IMR-90 (cell line): Measurements from ENCODE around the gene ROR2. TPM values are rescaled to one million over a fixed set of nuclear protein-coding genes. Genes with fewer than 3 reads are reported as not detected.

Experiments used
- ATAC-seq: fragments of 200-7000 bp; cut with Tn5 transposase; 2 replicates; pipeline ENCODE4 v1.9.1; 2020; ENCODE audit warnings: low read depth, mild to moderate bottlenecking, moderate library complexity
- BruUV-seq: library from RNA; stranded (reverse); fragments of 400-500 nt; replicated peaks from 2 replicates; lab custom pipeline; 2021; lab: Mats Ljungman, UMichigan
- CTCF ChIA-PET: fragments of 300-600 bp; formaldehyde crosslinking; extraction: SDS; loops from one replicate; lab custom pipeline; 2021; ENCODE audit warnings: antibody characterized with exemption; lab: Yijun Ruan, JAX
- POLR2A ChIA-PET: fragments of 300-600 bp; sonication (Branson Sonifier 250); formaldehyde crosslinking; loops from one replicate; lab custom pipeline; 2022; ENCODE audit warnings: antibody characterized with exemption; ENCODE audit not compliant: unreplicated experiment; lab: Charles Lee
- DNase-seq: peaks from one replicate; pipeline ENCODE4 v3.0.0; 2013
- H2AFZ ChIP-seq: replicated peaks from 2 replicates; pipeline ENCODE3; 2013; ENCODE audit warnings: low read length, mild to moderate bottlenecking; ENCODE audit not compliant: poor library complexity
- H2AK5ac ChIP-seq: 2 replicates; pipeline ENCODE4 v1.6.1; 2013; ENCODE audit warnings: low read depth, low read length, inconsistent platforms
- H2AK9ac ChIP-seq: replicated peaks from 2 replicates; pipeline ENCODE3; 2013; ENCODE audit warnings: mild to moderate bottlenecking, low read depth, low read length, moderate library complexity; ENCODE audit not compliant: poor library complexity
- H2BK120ac ChIP-seq: 2 replicates; pipeline ENCODE4 v1.6.1; 2013; ENCODE audit warnings: low read depth, low read length, inconsistent platforms
- H2BK15ac ChIP-seq: 3 replicates; pipeline ENCODE4 v1.6.1; 2013; ENCODE audit warnings: low read depth, low read length, inconsistent platforms
- H2BK20ac ChIP-seq: 2 replicates; pipeline ENCODE4 v1.6.1; 2013; ENCODE audit warnings: low read depth, mild to moderate bottlenecking, inconsistent platforms, low read length, moderate library complexity
- H2BK5ac ChIP-seq: 2 replicates; pipeline ENCODE4 v1.6.1; 2013; ENCODE audit warnings: mild to moderate bottlenecking, low read depth, low read length, inconsistent platforms; ENCODE audit not compliant: poor library complexity, severe bottlenecking
- H3K14ac ChIP-seq: replicated peaks from 2 replicates; pipeline ENCODE4 v1.6.1; 2013; ENCODE audit warnings: low read depth, low read length, inconsistent platforms
- H3K18ac ChIP-seq: 2 replicates; pipeline ENCODE4 v1.6.1; 2013; ENCODE audit warnings: low read depth, low read length, control low read depth
- H3K23ac ChIP-seq: 2 replicates; pipeline ENCODE4 v1.6.1; 2013; ENCODE audit warnings: low read depth, low read length, inconsistent platforms
- H3K27ac ChIP-seq: 2 replicates; pipeline ENCODE4 v1.5.1; 2013; ENCODE audit warnings: mild to moderate bottlenecking, control low read depth, low read length; ENCODE audit not compliant: insufficient read depth
- H3K27me3 ChIP-seq: 2 replicates; pipeline ENCODE4 v1.6.1; 2013; ENCODE audit warnings: low read length; ENCODE audit not compliant: control insufficient read depth, insufficient read depth
- H3K36me3 ChIP-seq: 2 replicates; pipeline ENCODE4 v1.6.1; 2013; ENCODE audit warnings: low read length, mixed read lengths; ENCODE audit not compliant: control insufficient read depth, insufficient read depth
- H3K4ac ChIP-seq: 2 replicates; pipeline ENCODE4 v1.6.1; 2013; ENCODE audit warnings: low read depth, low read length, inconsistent platforms
- H3K4me1 ChIP-seq: 2 replicates; pipeline ENCODE4 v1.6.1; 2013; ENCODE audit warnings: low read length, mixed read lengths; ENCODE audit not compliant: control insufficient read depth, insufficient read depth
- H3K4me2 ChIP-seq: 2 replicates; pipeline ENCODE4 v1.6.1; 2013; ENCODE audit warnings: low read depth, mild to moderate bottlenecking, control low read depth, low read length, moderate library complexity
- H3K4me3 ChIP-seq: 2 replicates; pipeline ENCODE4 v1.5.1; 2013; ENCODE audit warnings: low read depth, mild to moderate bottlenecking, control low read depth, low read length, moderate library complexity; ENCODE audit not compliant: insufficient read depth
- H3K56ac ChIP-seq: 2 replicates; pipeline ENCODE4 v1.6.1; 2013; ENCODE audit warnings: low read length, inconsistent platforms; ENCODE audit not compliant: insufficient read depth; ENCODE audit errors: extremely low read depth
- H3K79me1 ChIP-seq, 2 experiments: 2 replicates each; pipeline ENCODE4 v1.6.1; 2013; ENCODE audit warnings: low read length in 2 of 2, inconsistent platforms in 1 of 2, low read depth in 1 of 2
- H3K9ac ChIP-seq: 2 replicates; pipeline ENCODE4 v1.6.1; 2013; ENCODE audit warnings: low read depth, low read length, control low read depth
- H3K9me1 ChIP-seq: 2 replicates; pipeline ENCODE4 v1.6.1; 2013; ENCODE audit warnings: low read length, inconsistent platforms; ENCODE audit not compliant: insufficient read depth
- H3K9me3 ChIP-seq: 2 replicates; pipeline ENCODE4 v1.6.1; 2013; ENCODE audit warnings: low read length; ENCODE audit not compliant: control insufficient read depth, insufficient read depth
- H4K20me1 ChIP-seq: 2 replicates; pipeline ENCODE4 v1.6.1; 2013; ENCODE audit warnings: low read length, inconsistent platforms; ENCODE audit not compliant: insufficient read depth
- H4K5ac ChIP-seq: 2 replicates; pipeline ENCODE4 v1.6.1; 2013; ENCODE audit warnings: mild to moderate bottlenecking, low read depth, low read length, control low read depth
- H4K8ac ChIP-seq, 2 experiments: 2 replicates each; pipeline ENCODE4 v1.6.1; 2013; ENCODE audit warnings: low read depth in 2 of 2, low read length in 2 of 2, control low read depth in 1 of 2, inconsistent platforms in 1 of 2
- H4K91ac ChIP-seq: 2 replicates; pipeline ENCODE4 v1.6.1; 2013; ENCODE audit warnings: low read depth, low read length, inconsistent platforms; ENCODE audit not compliant: insufficient read depth
- CEBPB ChIP-seq: IDR thresholded peaks from 2 replicates; pipeline ENCODE4 v1.6.1; 2012; ENCODE audit warnings: low read depth, low read length, improper control_type of control experiment
- MXI1 ChIP-seq: IDR thresholded peaks from 2 replicates; pipeline ENCODE4 v1.6.1; 2012; ENCODE audit warnings: low read depth, mild to moderate bottlenecking, low read length, moderate library complexity, borderline replicate concordance
- NFE2L2 ChIP-seq: fragments of 150-350 bp; IDR thresholded peaks from 2 replicates; pipeline ENCODE4 v1.6.1; 2016; ENCODE audit warnings: low read depth, mild to moderate bottlenecking, low read length
- WGBS, 2 experiments: methylation state at CpG; one replicate each; pipeline versions ENCODE4 v1.1.5 to v1.1.7; 2013; ENCODE audit warnings: missing lambda C conversion rate in 2 of 2; ENCODE audit not compliant: insufficient read length in 1 of 2; ENCODE audit errors: extremely low coverage in 2 of 2; 5-methylcytosine and 5-hydroxymethylcytosine counted together
- dilution Hi-C: fragments of 300-500 bp; cut with HindIII; formaldehyde crosslinking; loops from one replicate; pipeline ENCODE4 v1.14.3; 2018; ENCODE audit warnings: low sequenced_read_pairs; ENCODE audit not compliant: unreplicated experiment
- in situ Hi-C: fragments of 300-500 bp; cut with MboI; formaldehyde crosslinking; loops from 3 replicates; pipeline ENCODE4 v1.14.3; 2019; ENCODE audit warnings: low sequenced_read_pairs, inconsistent platforms, mixed read lengths
- intact Hi-C: fragments of 100-400 bp; cut with micrococcal nuclease; formaldehyde crosslinking; loops from 2 replicates; pipeline ENCODE4 v1.10.0; 2022
- polyA plus RNA-seq, 3 experiments: library from polyadenylated mRNA; depleted of rRNA; stranded (reverse); fragments of >200 nt; gene quantifications; 2 replicates each; pipeline ENCODE4 v1.2.3, GENCODE V29; 2012; ENCODE audit warnings: low replicate concordance in 1 of 3
- total RNA-seq: library from RNA; depleted of rRNA; stranded (reverse); fragments of >200 nt; gene quantifications from 2 replicates; pipeline ENCODE4 v1.2.3, GENCODE V29; 2012

ROR2 gene
- total and polyA plus RNA-seq, 2 of the 4 experiments (the other 2 are of a cell fraction) = 2.3 to 4.8 TPM

DNA sequence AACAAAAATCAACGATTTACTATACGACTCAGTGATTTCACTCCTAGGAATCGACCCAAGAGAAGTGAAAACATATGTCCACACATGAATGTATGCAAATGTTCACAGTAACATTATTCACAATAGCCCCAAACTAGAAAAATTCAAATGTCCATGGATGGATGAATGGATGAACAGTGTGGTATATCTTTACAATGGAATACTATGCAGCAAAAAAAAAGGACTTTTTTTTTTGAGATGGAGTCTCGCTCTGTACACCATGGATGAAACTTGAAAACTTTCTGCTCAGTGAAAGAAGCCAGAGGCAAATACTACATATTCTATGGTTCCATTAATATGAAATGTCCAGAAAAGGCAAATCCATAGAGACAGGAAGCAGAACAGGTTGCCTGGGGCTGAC is 233.8 kb downstream of the ROR2 start:
- H4K91ac ChIP-seq = no peak overlapping the region
- intact Hi-C loops = no loop called here
- no peak overlapping the region for H2AK5ac ChIP-seq
- no TSS peak for BruUV-seq
- WGBS, 2 experiments = no CpG with 5 or more reads among the region's 4 CpGs
- H2AFZ ChIP-seq = no peak overlapping the region
- no peaks in the 10 kb centered on the region; the same call in 1 of the 2 replicates for H3K9me3 ChIP-seq
- no peak overlapping the region for H3K14ac ChIP-seq
- H3K9me1 ChIP-seq = peaks cover 9% of the 10 kb centered on the region
- H3K36me3 ChIP-seq = peaks cover 2% of the 10 kb centered on the region; the same call in 1 of the 2 replicates
- peaks cover 2% of the 10 kb centered on the region; the same call in 1 of the 2 replicates for H3K4me1 ChIP-seq
- DNase-seq = no peak
- no peak overlapping the region for H3K4ac ChIP-seq
- H3K4me3 ChIP-seq = no peak overlapping the region
- H2BK5ac ChIP-seq = no peak overlapping the region
- no peak overlapping the region for H3K9ac ChIP-seq
- ATAC-seq = no peak
- no peak overlapping the region for H3K56ac ChIP-seq
- H3K18ac ChIP-seq = no peak overlapping the region
- H3K4me2 ChIP-seq = no peak overlapping the region
- H2BK20ac ChIP-seq = no peak overlapping the region
- H3K27me3 ChIP-seq = no peaks in the 10 kb centered on the region
- no peak overlapping the region for H3K27ac ChIP-seq
- H3K79me1 ChIP-seq = no peaks in the 10 kb centered on the region
- ChIA-PET CTCF (interaction anchor here (0.7 kb wide), 1 partner anchor 56 kb away, joined by 6 read pairs; no protein-coding TSS in a partner anchor), POLR2A (no interaction called here)
- no peak for TF ChIP-seq CEBPB
- no peak for TF ChIP-seq NFE2L2
- TF ChIP-seq MXI1 = no peak
- H2AK9ac ChIP-seq = no peak overlapping the region
- no peak overlapping the region for H4K8ac ChIP-seq
- no peak overlapping the region for H2BK15ac ChIP-seq
- in situ Hi-C loops = no loop called here
- no peak overlapping the region for H3K23ac ChIP-seq
- dilution Hi-C loops = no loop called here
- no peaks in the 10 kb centered on the region for H4K20me1 ChIP-seq
- H2BK120ac ChIP-seq = no peak overlapping the region
- H4K5ac ChIP-seq = no peak overlapping the region
